ENCODE measurements around the gene CRNKL1.

The CRNKL1 gene

GRCh38 chr20:19987046-19987445 lies 65.2 kb downstream of the CRNKL1 start:
- H3K9me3 ChIP-seq (ENCODE audit: control insufficient read depth in 2 of 2, low read length in 2 of 2): no peaks in the 10 kb centered on the region
- H3K27me3 ChIP-seq (ENCODE audit: control insufficient read depth in 2 of 2, insufficient read depth in 2 of 2, low read length in 2 of 2): no peaks in the 10 kb centered on the region
- no peak overlapping the region for H3K4me3 ChIP-seq (ENCODE audit: low read length in 2 of 2)
- H3K9ac ChIP-seq (ENCODE audit: low read depth in 1 of 2, low read length in 2 of 2): no peak overlapping the region
- no peaks in the 10 kb centered on the region for H3K4me1 ChIP-seq (ENCODE audit: control insufficient read depth in 2 of 2, insufficient read depth in 2 of 2, low read length in 2 of 2)
- H3K27ac ChIP-seq (ENCODE audit: low read depth in 2 of 2, low read length in 2 of 2): no peak overlapping the region
- H3K36me3 ChIP-seq (ENCODE audit: control insufficient read depth in 2 of 2, insufficient read depth in 2 of 2, low read length in 2 of 2): peaks cover 11 to 15% of the 10 kb centered on the region in 2 donors

GRCh38 chr20:19986419-19986818 lies 65.8 kb downstream of the CRNKL1 start:
- H3K9me3 ChIP-seq (ENCODE audit: control insufficient read depth in 2 of 2, low read length in 2 of 2): no peaks in the 10 kb centered on the region
- H3K4me3 ChIP-seq (ENCODE audit: low read length in 2 of 2): no peak overlapping the region
- H3K9ac ChIP-seq (ENCODE audit: low read depth in 1 of 2, low read length in 2 of 2): no peak overlapping the region
- H3K4me1 ChIP-seq (ENCODE audit: control insufficient read depth in 2 of 2, insufficient read depth in 2 of 2, low read length in 2 of 2): no peaks in the 10 kb centered on the region
- H3K27me3 ChIP-seq (ENCODE audit: control insufficient read depth in 2 of 2, insufficient read depth in 2 of 2, low read length in 2 of 2): no peaks in the 10 kb centered on the region
- peaks cover 11 to 15% of the 10 kb centered on the region in 2 donors for H3K36me3 ChIP-seq (ENCODE audit: control insufficient read depth in 2 of 2, insufficient read depth in 2 of 2, low read length in 2 of 2)
- H3K27ac ChIP-seq (ENCODE audit: low read depth in 2 of 2, low read length in 2 of 2): peak overlapping the region in 1 of 2 donors; percentile 38

Data from mucosa of rectum (tissue), 2 donors.